Brain pericyte (primary cell): ENCODE measurements around the gene PTGES2.
A peak's percentile ranks its signal among the peaks of the same experiment; 100 is the strongest.
"Not testable (repeated sequence)": the region's sequence is repeated elsewhere in the genome, so short reads cannot be mapped to it uniquely, and the experiment has no call there.

ENCODE experiments used
- DNase-seq: peaks from one replicate; pipeline ENCODE4 v3.0.0-alpha.2; 2012; ENCODE audit warnings: low read depth, low spot score

PTGES2 gene

GRCh38 chr9:128088253-128088945 lies 39.1 kb downstream of the PTGES2 start:
- no peak for DNase-seq

GRCh38 chr9:128087262-128087661 lies 40.3 kb downstream of the PTGES2 start:
- DNase-seq, result no peak

DNA sequence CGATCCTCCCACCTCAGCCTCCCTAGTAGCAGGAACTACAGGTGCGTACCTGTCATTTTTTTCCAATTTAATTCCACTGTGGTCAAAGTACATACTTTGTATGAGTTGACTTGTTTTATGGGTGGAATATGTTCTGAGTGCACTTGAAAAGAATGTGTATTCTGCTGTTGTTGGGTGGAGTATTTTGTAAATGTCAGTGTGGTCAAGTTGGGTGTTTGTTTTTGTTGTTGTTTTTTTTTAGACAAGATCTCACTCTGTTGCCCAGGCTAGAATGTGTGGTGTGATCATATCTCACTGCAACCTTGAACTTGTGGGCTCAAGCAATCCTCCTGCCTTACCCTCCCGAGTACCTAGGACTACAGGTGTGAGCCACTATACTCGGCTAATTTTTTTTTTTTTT lies 41.6 kb downstream of the PTGES2 start:
- DNase-seq, result no peak

DNA sequence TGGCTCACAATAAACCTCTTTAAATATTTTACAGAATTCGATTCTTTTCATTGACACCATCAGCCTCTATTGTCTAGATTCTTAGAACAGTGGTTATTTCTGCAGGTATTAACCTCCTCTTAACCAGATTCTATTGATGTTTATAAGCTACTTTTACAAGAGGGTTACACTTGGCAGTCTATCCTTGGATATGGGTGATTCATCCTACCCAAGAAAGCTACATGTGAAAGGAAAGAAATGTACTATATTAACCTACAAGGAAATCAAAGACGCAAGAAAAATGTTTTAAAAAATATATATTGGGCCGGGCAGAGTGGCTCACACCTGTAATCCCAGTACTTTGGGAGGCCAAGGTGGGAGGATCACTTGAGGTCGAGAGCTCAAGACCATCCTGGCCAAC lies 42.8 kb downstream of the PTGES2 start:
- no peak for DNase-seq

- DNase-seq, result no peak
These were observed 45.4 kb downstream of the PTGES2 start for GRCh38 chr9:128082151-128082550.

DNA sequence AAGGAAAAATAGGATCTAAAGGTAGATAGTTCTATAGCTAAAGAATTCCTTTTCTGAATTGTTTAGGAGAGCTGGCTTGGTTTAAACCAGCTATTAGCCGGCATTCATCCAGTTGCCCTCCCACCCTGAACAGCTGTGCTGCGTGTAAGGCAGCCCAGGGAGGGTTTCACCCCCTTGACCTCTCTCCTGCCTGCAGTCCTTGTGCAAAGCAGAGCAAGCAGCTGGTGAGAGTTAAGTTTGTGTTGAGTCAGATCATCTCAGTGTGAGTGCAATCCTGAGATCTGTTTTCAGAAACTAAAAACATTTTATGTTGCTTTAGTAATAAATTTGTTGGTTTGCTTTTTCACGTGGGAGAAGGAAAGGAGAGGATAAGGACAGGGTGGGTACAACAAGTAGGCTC lies 46.5 kb downstream of the PTGES2 start:
- peak; percentile 96 for DNase-seq

GRCh38 chr9:128080206-128080605 lies 47.3 kb downstream of the PTGES2 start:
- DNase-seq, result no peak

DNA sequence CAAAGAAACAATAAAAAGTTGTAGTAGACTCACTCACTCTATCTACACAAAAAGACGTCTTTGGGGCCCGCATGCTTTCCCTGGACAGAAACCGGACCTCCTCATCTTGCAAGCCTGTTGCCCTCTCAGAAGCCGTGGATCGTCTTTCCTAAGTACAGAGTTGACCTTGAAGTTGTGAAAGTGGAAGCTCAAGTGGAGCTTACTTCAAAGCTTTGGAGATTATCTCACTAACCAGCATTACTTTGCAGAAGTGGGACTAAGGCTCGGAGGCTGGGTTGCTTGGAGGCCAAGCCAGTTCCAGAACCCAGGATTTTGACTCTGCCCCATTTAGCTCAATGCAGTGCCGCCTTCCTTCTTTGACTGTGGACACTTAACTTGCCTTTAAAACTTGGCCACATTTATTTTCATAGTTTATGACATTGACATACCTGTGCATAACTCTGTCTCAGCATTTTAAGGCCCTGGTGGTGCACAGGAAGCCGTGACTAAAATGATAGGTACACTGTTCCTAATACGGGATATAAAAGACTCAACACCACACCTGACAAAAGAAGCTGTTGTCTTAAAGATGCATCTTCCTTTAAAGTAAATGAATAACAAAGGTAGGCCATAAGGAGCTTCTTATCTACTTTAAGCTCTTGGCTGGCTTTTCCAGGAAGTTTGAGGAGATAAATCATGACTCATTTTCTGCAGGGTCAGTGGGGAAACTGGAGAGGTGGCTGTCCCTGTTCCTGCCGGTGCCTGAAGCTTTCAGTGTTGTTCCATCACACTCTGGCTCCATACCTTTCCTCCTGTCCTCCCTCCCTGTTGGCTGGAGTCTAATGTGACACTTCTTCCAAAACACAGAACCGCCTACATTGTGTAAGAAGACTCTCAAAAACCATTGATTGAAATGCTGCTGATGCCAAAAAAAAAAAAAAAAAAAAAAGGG lies 48.8 kb downstream of the PTGES2 start:
- DNase-seq, result no peak

- DNase-seq, result no peak
These were observed 49.6 kb downstream of the PTGES2 start for GRCh38 chr9:128077847-128078503.

- no peak for DNase-seq
These were observed 54.2 kb downstream of the PTGES2 start for GRCh38 chr9:128073253-128073886.

DNA sequence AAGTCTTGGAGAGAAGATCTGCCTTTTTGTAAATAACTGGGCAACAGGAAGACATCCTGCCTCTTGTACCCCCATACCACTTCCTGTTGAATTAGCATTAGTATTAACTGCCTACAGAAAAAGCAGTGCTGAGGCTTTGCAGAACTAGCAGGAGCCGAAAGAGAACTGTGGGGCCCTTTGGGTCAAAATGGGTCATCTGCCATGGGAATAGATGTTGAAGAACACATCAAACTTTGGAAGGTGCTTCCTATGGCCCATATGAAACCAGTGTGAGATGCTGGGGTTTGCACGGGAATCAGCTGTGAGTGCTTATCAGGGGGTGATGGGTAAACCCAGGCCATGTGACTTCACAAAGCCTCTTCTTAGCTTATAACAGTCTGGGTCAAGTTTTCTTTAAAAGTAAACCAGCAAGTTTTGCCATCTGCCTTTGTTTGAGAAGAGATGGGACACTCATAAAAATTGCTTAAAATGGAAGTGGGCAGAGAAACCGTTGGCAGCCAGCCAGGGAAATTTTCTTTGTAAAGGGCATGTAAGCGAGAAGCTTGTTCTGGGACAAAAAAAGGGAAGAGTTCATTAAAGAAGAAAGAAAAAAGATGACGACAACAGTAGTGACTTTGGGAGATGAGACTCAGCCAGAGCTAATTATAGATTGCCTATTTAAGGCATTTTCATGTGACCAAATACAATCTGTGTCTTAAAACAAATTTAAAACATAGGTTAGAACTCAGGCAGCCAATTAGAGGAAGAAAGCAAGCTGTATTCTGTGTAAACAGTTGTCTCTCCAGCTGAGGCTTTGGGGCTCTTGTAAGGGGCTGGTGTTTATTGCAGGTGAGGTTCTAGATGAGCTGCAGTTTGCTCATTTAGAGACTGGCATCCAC lies 55.1 kb downstream of the PTGES2 start:
- peak; percentile 47 for DNase-seq

DNA sequence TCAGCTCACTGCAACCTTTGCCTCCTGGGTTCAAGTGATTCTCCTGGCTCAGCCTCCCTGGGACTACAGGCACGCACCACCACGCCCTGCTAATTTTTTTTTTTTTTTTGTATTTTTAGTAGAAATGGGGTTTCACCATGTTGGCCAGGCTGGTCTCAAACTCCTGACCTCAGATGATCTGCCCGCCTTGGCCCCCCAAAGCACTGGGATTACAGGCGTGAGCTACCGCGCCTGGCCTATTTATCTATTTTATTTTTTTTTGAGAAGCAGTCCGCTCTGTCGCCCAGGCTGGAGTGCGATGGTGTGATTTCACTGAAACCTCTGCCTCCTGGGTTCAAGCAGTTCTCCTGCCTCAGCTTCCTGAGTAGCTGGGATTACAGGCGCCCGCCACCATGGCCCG lies 56.1 kb downstream of the PTGES2 start:
- DNase-seq, result not testable (repeated sequence)

- no peak for DNase-seq
These were observed 56.7 kb downstream of the PTGES2 start for GRCh38 chr9:128070874-128071273.
